ENCODE measurements around the gene DGLUCY.
"Not testable (repeated sequence)": the region's sequence is repeated elsewhere in the genome, so short reads cannot be mapped to it uniquely, and the experiment has no call there.

DGLUCY gene

DNA sequence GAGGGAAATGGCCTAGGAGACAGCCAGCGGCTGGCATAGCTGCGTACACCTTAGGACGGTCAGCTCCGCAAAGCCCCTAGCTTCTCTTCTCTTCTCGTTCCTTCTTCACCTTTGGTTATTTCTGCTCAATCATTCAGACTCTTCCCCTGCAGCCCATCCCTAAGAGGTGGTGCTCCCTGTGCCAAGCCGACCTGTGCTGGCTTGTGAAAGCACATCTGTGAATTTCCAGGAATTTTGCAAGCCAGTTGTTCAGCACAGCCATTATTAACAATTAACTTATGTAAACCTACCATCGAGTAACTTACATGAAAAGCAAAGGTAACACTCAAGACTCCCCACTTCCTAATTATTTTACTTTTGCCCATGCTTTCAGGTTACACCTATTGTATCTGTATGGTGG is 151.5 kb downstream of the DGLUCY start:
- Histone ChIP-seq H3K4me3 (peak overlapping the region in 1 of 7 experiments; percentile 13), H3K27ac (peak overlapping the region in 15 of 21 experiments; percentile 41 to 84 (median 71))

DNA sequence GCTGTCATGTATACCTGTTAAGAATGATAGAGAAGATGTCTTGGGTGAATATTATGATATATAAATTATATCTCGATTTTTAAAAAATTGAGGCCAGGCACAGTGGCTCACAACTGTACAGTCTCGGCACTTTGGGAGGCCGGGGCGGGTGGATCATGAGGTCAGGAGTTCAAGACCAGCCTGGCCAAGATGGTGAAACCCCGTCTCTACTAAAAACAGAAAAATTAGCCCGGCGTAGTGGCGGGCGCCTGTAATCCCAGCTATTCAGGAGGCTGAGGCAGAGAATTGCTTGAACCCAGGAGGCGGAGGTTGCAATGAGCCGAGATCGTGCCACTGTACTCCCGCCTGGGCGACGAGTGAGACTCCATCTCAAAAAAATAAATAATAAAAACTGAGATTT is 152.4 kb downstream of the DGLUCY start:
- H3K4me3 ChIP-seq, H3K27ac ChIP-seq: not testable (repeated sequence)

DNA sequence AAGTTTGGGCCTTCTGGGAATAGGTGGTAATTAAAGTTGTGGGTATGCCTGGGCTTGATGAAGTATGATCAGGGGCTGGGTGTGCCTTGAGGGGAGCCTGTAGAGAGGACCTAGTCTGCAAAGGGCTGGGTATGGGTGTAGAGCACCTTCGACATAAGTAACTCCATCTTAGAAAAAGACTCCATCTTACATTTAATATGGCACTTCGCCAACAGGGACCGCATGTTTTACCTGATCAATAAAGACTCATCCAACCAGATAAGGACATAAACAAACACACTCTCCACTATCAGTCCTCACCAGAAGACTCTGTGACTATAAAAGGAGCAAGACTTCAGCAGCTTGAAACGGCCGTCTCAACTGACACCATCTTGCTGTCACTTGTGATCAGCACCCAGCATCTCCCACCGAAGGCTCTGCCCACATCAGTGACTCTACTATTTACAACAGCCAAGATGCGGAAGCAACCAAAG is 154.1 kb downstream of the DGLUCY start:
- no peak overlapping the region for H3K4me3 ChIP-seq
- no peak overlapping the region for H3K27ac ChIP-seq

- H3K27ac ChIP-seq = peak overlapping the region in 4 of 21 experiments; percentile 24 to 60 (median 40)
These were observed 155.5 kb downstream of the DGLUCY start for GRCh38 chr14:91269076-91269991.

DNA sequence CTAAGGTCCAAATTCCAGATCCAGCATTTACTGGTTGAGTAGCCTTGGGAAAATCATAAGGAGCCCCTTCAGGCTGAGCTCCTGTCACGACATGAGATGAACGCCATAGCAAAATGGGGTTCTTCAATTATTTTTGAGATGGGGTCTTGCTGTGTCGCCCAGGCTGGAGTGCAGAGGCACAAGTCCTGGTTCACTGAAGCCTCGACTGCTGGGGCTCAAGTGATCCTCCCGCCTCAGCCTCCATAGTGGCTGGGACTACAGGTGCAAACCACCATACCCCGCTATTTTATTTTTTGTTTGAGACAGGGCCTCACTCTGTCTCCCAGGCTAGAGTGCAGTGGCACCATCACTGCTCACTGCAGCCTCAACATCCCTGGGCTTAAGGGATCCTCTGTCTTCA is 156.3 kb downstream of the DGLUCY start:
- Histone ChIP-seq H3K4me3 (no peak overlapping the region), H3K27ac (no peak overlapping the region)

More at GRCh38 chr14:91269076-91269991, 155.5 kb downstream of the DGLUCY start:
- H3K4me3 ChIP-seq = peak overlapping the region in 1 of 7 experiments; percentile 9

- Histone ChIP-seq H3K27ac (no peak overlapping the region), H3K4me3 (no peak overlapping the region)
These were observed 156.7 kb downstream of the DGLUCY start for GRCh38 chr14:91270619-91271018.

- H3K27ac ChIP-seq = no peak overlapping the region
- H3K4me3 ChIP-seq = no peak overlapping the region
These were observed 157.8 kb downstream of the DGLUCY start for GRCh38 chr14:91271639-91272038.

- Histone ChIP-seq H3K27ac (peak overlapping the region in 2 of 21 experiments; percentile 11 to 56), H3K4me3 (no peak overlapping the region)
These were observed 158.7 kb downstream of the DGLUCY start for GRCh38 chr14:91272341-91273272.

GRCh38 chr14:91273273-91273884 is 159.5 kb downstream of the DGLUCY start:
- no peak overlapping the region for H3K4me3 ChIP-seq
- H3K27ac ChIP-seq = no peak overlapping the region

- Histone ChIP-seq H3K4me3 (no peak overlapping the region), H3K27ac (no peak overlapping the region)
These were observed 160.0 kb downstream of the DGLUCY start for GRCh38 chr14:91273885-91274273.

GRCh38 chr14:91274796-91275195 is 160.9 kb downstream of the DGLUCY start:
- H3K4me3 ChIP-seq = no peak overlapping the region
- H3K27ac ChIP-seq = no peak overlapping the region
